IMR-90 (cell line): ENCODE results near the gene PRKD3.

Experiments used
- BHLHE40 ChIP-seq: fragments of 150-350 bp; IDR thresholded peaks from 2 replicates; pipeline ENCODE4 v1.6.1; 2016; ENCODE audit warnings: mild to moderate bottlenecking, low read depth, low read length
- CEBPB ChIP-seq: IDR thresholded peaks from 2 replicates; pipeline ENCODE4 v1.6.1; 2012; ENCODE audit warnings: low read depth, low read length, improper control_type of control experiment
- CHD1 ChIP-seq: IDR thresholded peaks from 2 replicates; pipeline ENCODE4 v1.6.1; 2012; ENCODE audit warnings: low read depth, low read length, improper control_type of control experiment
- CTCF ChIP-seq: conservative IDR thresholded peaks from 2 replicates; pipeline ENCODE4 v1.5.1; 2012; ENCODE audit warnings: mild to moderate bottlenecking, low read depth, low read length, improper control_type of control experiment
- MXI1 ChIP-seq: IDR thresholded peaks from 2 replicates; pipeline ENCODE4 v1.6.1; 2012; ENCODE audit warnings: low read depth, mild to moderate bottlenecking, low read length, moderate library complexity, borderline replicate concordance
- POLR2A ChIP-seq: IDR thresholded peaks from 2 replicates; pipeline ENCODE4 v1.6.1; 2012; ENCODE audit warnings: mild to moderate bottlenecking, low read depth, low read length
- RAD21 ChIP-seq: IDR thresholded peaks from 2 replicates; pipeline ENCODE4 v1.6.1; 2012; ENCODE audit warnings: low read length, improper control_type of control experiment
- RCOR1 ChIP-seq: IDR thresholded peaks from 2 replicates; pipeline ENCODE4 v1.6.1; 2012; ENCODE audit warnings: mild to moderate bottlenecking, low read length, improper control_type of control experiment; ENCODE audit not compliant: insufficient replicate concordance

DNA sequence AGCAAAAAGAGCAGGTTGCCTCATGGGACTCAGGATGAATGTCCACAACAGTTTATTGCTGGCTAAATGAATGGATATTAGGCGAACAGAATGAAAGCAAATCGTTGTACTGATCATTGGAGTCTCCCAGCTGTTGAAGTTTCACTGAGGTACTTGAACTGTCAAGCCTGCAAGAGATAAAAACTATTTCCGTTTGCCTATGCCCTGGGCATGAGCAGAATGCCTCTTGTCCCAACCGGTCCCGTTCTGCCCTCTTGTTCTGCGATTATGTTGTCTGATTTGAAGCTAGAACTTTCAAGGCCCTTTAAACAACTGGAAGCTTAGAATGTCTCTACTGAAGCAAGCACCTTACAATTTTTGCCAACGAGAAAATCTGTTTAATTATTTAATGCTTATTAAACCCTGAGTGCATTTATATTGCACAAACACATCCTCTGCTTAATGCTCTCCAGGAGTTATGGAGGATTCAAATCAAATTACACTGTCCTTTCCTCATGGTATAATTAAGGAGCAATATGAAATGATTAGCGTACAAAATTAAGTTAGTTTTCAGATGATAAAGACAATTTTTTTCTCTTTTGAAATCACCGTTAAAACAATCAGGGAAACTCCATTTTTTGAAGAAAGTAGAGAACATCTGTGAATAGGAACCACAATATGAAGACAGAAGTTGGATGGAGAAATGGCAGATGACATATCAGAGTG is 37.5 kb upstream of the PRKD3 start:
- no peak for TF ChIP-seq RAD21
- TF ChIP-seq CTCF, result no peak
- TF ChIP-seq MXI1, result no peak
- TF ChIP-seq POLR2A, result no peak
- no peak for TF ChIP-seq CHD1
- no peak for TF ChIP-seq RCOR1
- TF ChIP-seq CEBPB, result no peak
- no peak for TF ChIP-seq BHLHE40
